ENCODE results near the gene PAGE2. TPM values are rescaled to one million over a fixed set of nuclear protein-coding genes. Genes with fewer than 3 reads are reported as not detected.
"Not testable (repeated sequence)": the region's sequence is repeated elsewhere in the genome, so short reads cannot be mapped to it uniquely, and the experiment has no call there.

PAGE2 gene
- total RNA-seq, 1 donor from 2014 or later, result not detected

DNA sequence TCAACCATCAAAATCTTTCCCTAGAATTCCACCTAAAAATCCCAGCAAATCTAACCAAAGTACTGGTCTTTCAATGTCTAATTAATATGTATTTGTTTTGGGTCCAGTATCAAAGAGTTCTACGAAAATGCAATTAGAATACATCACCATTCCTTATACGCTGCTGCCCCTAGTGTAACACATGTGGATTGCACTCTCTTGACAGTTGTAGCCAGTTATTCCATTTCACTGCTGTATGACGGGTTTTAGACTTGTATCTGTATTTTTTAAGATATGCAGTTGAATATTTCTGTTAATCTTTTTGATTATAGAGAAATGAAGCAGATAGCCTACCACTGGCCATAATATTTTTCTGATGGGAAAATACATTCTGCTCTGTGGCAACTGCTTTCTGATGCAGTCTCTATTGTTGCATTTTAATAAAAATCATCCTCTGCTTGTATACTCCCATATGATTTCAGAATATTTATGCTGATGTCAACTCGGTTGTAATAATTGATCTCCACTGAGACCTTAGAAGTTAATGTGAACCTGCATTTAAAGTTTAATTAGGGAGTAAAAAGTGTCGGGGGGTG lies 31.1 kb upstream of the PAGE2 start:
- TF ChIP-seq, protein P1, sequence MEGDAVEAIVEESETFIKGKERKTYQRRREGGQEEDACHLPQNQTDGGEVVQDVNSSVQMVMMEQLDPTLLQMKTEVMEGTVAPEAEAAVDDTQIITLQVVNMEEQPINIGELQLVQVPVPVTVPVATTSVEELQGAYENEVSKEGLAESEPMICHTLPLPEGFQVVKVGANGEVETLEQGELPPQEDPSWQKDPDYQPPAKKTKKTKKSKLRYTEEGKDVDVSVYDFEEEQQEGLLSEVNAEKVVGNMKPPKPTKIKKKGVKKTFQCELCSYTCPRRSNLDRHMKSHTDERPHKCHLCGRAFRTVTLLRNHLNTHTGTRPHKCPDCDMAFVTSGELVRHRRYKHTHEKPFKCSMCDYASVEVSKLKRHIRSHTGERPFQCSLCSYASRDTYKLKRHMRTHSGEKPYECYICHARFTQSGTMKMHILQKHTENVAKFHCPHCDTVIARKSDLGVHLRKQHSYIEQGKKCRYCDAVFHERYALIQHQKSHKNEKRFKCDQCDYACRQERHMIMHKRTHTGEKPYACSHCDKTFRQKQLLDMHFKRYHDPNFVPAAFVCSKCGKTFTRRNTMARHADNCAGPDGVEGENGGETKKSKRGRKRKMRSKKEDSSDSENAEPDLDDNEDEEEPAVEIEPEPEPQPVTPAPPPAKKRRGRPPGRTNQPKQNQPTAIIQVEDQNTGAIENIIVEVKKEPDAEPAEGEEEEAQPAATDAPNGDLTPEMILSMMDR (IDR thresholded peaks at IDR 0.05), result peak; percentile 77
- peak overlapping the region; percentile 39 for H3K27ac Mint-ChIP-seq (ENCODE audit: unreplicated experiment)
- H3K4me3 Mint-ChIP-seq (ENCODE audit: unreplicated experiment), result peak overlapping the region; percentile 15
- peaks cover 10% of the 10 kb centered on the region for H3K4me1 Mint-ChIP-seq (ENCODE audit: unreplicated experiment)
- peaks cover 9% of the 10 kb centered on the region for H3K9me3 Mint-ChIP-seq (ENCODE audit: unreplicated experiment)
- peaks cover 11% of the 10 kb centered on the region for H3K27me3 Mint-ChIP-seq (ENCODE audit: unreplicated experiment)
- DNase-seq (ENCODE audit: extremely low spot score, unreplicated experiment), result no peak
- no peaks in the 10 kb centered on the region for H3K36me3 Mint-ChIP-seq (ENCODE audit: unreplicated experiment)

- H3K27ac Mint-ChIP-seq (ENCODE audit: unreplicated experiment); H3K27me3 Mint-ChIP-seq (ENCODE audit: unreplicated experiment); DNase-seq (ENCODE audit: extremely low spot score, unreplicated experiment); H3K4me3 Mint-ChIP-seq (ENCODE audit: unreplicated experiment); H3K36me3 Mint-ChIP-seq (ENCODE audit: unreplicated experiment); H3K4me1 Mint-ChIP-seq (ENCODE audit: unreplicated experiment): not testable (repeated sequence)
- H3K9me3 Mint-ChIP-seq (ENCODE audit: unreplicated experiment), result peaks cover 26% of the 10 kb centered on the region
These were observed 21.6 kb upstream of the PAGE2 start for GRCh38 chrX:55067180-55067579.

- peak; percentile 82 for DNase-seq (ENCODE audit: extremely low spot score, unreplicated experiment)
- H3K27me3 Mint-ChIP-seq (ENCODE audit: unreplicated experiment), result peaks cover 2% of the 10 kb centered on the region
- H3K4me1 Mint-ChIP-seq (ENCODE audit: unreplicated experiment), result no peaks in the 10 kb centered on the region
- H3K9me3 Mint-ChIP-seq (ENCODE audit: unreplicated experiment), result peaks cover 3% of the 10 kb centered on the region
- no peak overlapping the region for H3K27ac Mint-ChIP-seq (ENCODE audit: unreplicated experiment)
- H3K4me3 Mint-ChIP-seq (ENCODE audit: unreplicated experiment), result no peak overlapping the region
- H3K36me3 Mint-ChIP-seq (ENCODE audit: unreplicated experiment), result no peaks in the 10 kb centered on the region
- TF ChIP-seq, protein P1 (IDR thresholded peaks at IDR 0.05), result no peak
These were observed 16.5 kb upstream of the PAGE2 start for GRCh38 chrX:55072286-55072685.

GRCh38 chrX:55074851-55075467 lies 13.9 kb upstream of the PAGE2 start, which contains the start of gene PAGE2B:
TSS of gene PAGE2B (plus strand) at chrX:55075030. CDS start at chrX:55076042, 1,012 bp downstream.
- peak; percentile 81 for DNase-seq (ENCODE audit: extremely low spot score, unreplicated experiment)
- Mint-ChIP-seq H3K27ac (ENCODE audit: unreplicated experiment) (no peak within 1 kb of the TSS), H3K9me3 (ENCODE audit: unreplicated experiment) (peaks cover 3% of the 10 kb centered on the region), H3K36me3 (ENCODE audit: unreplicated experiment) (no peaks in the 10 kb centered on the region), H3K27me3 (ENCODE audit: unreplicated experiment) (peaks cover under 1% of the 10 kb centered on the region), H3K4me3 (ENCODE audit: unreplicated experiment) (no peak within 1 kb of the TSS), H3K4me1 (ENCODE audit: unreplicated experiment) (no peaks in the 10 kb centered on the region)
- TF ChIP-seq, protein P1 (IDR thresholded peaks at IDR 0.05), result no peak

- no peak for DNase-seq (ENCODE audit: extremely low spot score, unreplicated experiment)
- H3K27ac Mint-ChIP-seq (ENCODE audit: unreplicated experiment), result no peak overlapping the region
- H3K36me3 Mint-ChIP-seq (ENCODE audit: unreplicated experiment), result no peaks in the 10 kb centered on the region
- no peak overlapping the region for H3K4me3 Mint-ChIP-seq (ENCODE audit: unreplicated experiment)
- TF ChIP-seq, protein P1 (IDR thresholded peaks at IDR 0.05), result no peak
- no peaks in the 10 kb centered on the region for H3K4me1 Mint-ChIP-seq (ENCODE audit: unreplicated experiment)
- H3K9me3 Mint-ChIP-seq (ENCODE audit: unreplicated experiment), result no peaks in the 10 kb centered on the region
- no peaks in the 10 kb centered on the region for H3K27me3 Mint-ChIP-seq (ENCODE audit: unreplicated experiment)
These were observed 9.9 kb downstream of the PAGE2 start for GRCh38 chrX:55098691-55099090.
